HepG2 (cell line): ENCODE results near the gene CDC42SE1. TPM values are rescaled to one million over a fixed set of nuclear protein-coding genes. Genes with fewer than 3 reads are reported as not detected.

Experiments used
- AGO1 ChIP-seq: fragments of 200-400 bp; formaldehyde crosslinking; IDR thresholded peaks from 2 replicates; pipeline ENCODE4 v1.6.1; 2017; ENCODE audit warnings: mild to moderate bottlenecking, low read depth, low read length, moderate library complexity; ENCODE audit not compliant: poor library complexity, severe bottlenecking
- ATF6 ChIP-seq: sonication (generic); formaldehyde crosslinking; conservative IDR thresholded peaks from 2 replicates; pipeline ENCODE4 v1.4.0; 2020; ENCODE audit warnings: missing genetic modification reagents
- BATF2 ChIP-seq: sonication (generic); formaldehyde crosslinking; IDR thresholded peaks from 2 replicates; pipeline ENCODE4 v1.8.0; 2022; ENCODE audit warnings: mild to moderate bottlenecking, missing genetic modification reagents, moderate library complexity
- CTCF ChIP-seq: sonication (generic); formaldehyde crosslinking; IDR thresholded peaks from 2 replicates; pipeline ENCODE4 v1.5.0; 2020; ENCODE audit warnings: mild to moderate bottlenecking, missing genetic modification reagents, moderate library complexity
- DBP ChIP-seq: sonication (generic); formaldehyde crosslinking; IDR thresholded peaks from 2 replicates; pipeline ENCODE4 v1.4.0; 2020; ENCODE audit warnings: missing genetic modification reagents; ENCODE audit errors: not compliant biosample characterization
- ELF4 ChIP-seq: sonication (generic); formaldehyde crosslinking; IDR thresholded peaks from 2 replicates; pipeline ENCODE4 v1.5.0; 2020; ENCODE audit warnings: missing genetic modification reagents, mild to moderate bottlenecking, moderate library complexity, borderline replicate concordance
- FOXM1 ChIP-seq: sonication (generic); formaldehyde crosslinking; IDR thresholded peaks from 2 replicates; pipeline ENCODE4 v1.5.0; 2020; ENCODE audit warnings: missing genetic modification reagents
- KDM4B ChIP-seq: sonication (generic); formaldehyde crosslinking; IDR thresholded peaks from 2 replicates; pipeline ENCODE4 v1.4.0; 2020; ENCODE audit warnings: missing genetic modification reagents
- MTF1 ChIP-seq: sonication (generic); formaldehyde crosslinking; IDR thresholded peaks from 2 replicates; pipeline ENCODE4 v1.5.0; 2020; ENCODE audit warnings: missing genetic modification reagents
- NR3C1 ChIP-seq: sonication (generic); formaldehyde crosslinking; IDR thresholded peaks from 2 replicates; pipeline ENCODE4 v1.4.0; 2020; ENCODE audit warnings: missing genetic modification reagents
- ONECUT2 ChIP-seq: sonication (generic); formaldehyde crosslinking; IDR thresholded peaks from 2 replicates; pipeline ENCODE4 v1.4.0; 2020; ENCODE audit warnings: missing genetic modification reagents
- RXRB ChIP-seq: IDR thresholded peaks from 2 replicates; pipeline ENCODE4 v1.6.1; 2016; ENCODE audit warnings: borderline replicate concordance, missing genetic modification reagents, missing compliant biosample characterization
- ZNF446 ChIP-seq: sonication (generic); formaldehyde crosslinking; IDR thresholded peaks from 2 replicates; pipeline ENCODE4 v1.5.0; 2020; ENCODE audit warnings: mild to moderate bottlenecking, missing genetic modification reagents
- ZNF713 ChIP-seq: sonication (generic); formaldehyde crosslinking; IDR thresholded peaks from 2 replicates; pipeline ENCODE4 v1.4.0; 2020; ENCODE audit warnings: mild to moderate bottlenecking, missing genetic modification reagents
- polyA plus RNA-seq, 8 experiments: library from polyadenylated mRNA; depleted of rRNA in 3 of 8; stranded (reverse) in 7 of 8; unstranded in 1 of 8; fragments of >200 nt; fragmentation: Illumina TruSeq in 4 of 8; extraction: Trizol in 4 of 8; gene quantifications; 2 replicates each; pipeline versions ENCODE4 v1.2.1 to v1.2.3, GENCODE V29; 2011 to 2016; ENCODE audit warnings: low read depth in 4 of 8, missing spikeins in 1 of 8, mixed read lengths in 1 of 8; ENCODE audit not compliant: insufficient read depth in 1 of 8
- total RNA-seq, 5 experiments: library from RNA; depleted of rRNA; stranded (reverse); fragments of >200 nt; fragmentation: Illumina TruSeq; extraction: Trizol; gene quantifications; 2 replicates each; pipeline ENCODE4 v1.2.3, GENCODE V29; 2016; ENCODE audit warnings: low read depth in 1 of 5
- TF ChIP-seq, protein P1 (sequence below): sonication (generic); formaldehyde crosslinking; IDR thresholded peaks from 2 replicates; pipeline ENCODE4 v1.4.0; 2020; ENCODE audit warnings: missing genetic modification reagents

Gene CDC42SE1
- total and polyA plus RNA-seq, 2 of the 13 experiments (the other 11 are each of a cell fraction or from before 2014, with no cell fraction given) = 17.6 to 17.9 TPM

DNA sequence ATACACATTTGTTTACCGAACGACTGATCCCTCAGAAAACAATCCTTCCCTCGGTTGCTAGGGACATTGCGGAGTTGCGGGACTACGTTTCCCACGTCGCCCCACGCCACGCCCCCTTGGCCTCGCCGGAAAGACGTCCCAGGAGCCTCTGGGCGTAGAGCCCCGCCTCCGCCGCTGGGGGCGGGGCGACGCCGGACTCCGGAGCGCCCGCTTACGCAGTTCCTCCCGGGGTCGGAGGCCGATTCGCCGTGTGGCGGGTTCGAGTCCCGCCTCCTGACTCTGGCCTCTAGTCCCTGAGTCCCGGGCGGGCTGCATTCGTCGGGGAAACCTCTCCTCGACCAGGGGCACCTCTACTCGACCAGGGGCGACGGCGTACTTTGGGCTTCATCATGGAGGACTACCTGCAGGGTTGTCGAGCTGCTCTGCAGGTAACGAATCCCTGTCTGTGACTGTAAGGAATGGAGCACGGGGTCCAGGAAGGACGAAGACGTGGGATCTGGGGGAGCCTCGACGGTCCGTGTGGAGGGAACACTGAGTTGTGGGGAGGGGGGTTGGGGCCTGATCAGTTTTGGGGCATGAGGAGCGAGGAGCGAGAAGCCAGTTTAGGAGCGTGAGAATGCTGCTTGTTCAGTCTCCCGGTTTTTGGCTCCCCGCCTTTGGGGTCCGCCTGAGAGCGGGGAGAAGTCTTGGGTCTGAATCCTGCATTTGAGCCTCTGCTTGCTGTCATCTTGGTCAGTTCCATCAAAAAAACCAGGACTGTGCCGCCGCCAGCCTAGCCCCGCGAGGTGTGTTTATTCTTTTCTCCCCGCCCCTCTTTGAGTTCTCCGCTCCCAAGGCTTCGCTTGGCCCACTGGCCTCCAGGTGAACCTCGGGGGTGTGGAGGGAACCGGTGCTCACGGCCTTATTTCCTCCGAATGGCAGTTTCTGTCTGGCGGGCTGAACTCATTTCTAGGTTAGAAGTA lies 50.9 kb downstream of the CDC42SE1 start, which contains the start of gene PRUNE1 (continued):
- no peak for TF ChIP-seq ATF6 (CRISPR knock-in tag)
- TF ChIP-seq, protein P1, sequence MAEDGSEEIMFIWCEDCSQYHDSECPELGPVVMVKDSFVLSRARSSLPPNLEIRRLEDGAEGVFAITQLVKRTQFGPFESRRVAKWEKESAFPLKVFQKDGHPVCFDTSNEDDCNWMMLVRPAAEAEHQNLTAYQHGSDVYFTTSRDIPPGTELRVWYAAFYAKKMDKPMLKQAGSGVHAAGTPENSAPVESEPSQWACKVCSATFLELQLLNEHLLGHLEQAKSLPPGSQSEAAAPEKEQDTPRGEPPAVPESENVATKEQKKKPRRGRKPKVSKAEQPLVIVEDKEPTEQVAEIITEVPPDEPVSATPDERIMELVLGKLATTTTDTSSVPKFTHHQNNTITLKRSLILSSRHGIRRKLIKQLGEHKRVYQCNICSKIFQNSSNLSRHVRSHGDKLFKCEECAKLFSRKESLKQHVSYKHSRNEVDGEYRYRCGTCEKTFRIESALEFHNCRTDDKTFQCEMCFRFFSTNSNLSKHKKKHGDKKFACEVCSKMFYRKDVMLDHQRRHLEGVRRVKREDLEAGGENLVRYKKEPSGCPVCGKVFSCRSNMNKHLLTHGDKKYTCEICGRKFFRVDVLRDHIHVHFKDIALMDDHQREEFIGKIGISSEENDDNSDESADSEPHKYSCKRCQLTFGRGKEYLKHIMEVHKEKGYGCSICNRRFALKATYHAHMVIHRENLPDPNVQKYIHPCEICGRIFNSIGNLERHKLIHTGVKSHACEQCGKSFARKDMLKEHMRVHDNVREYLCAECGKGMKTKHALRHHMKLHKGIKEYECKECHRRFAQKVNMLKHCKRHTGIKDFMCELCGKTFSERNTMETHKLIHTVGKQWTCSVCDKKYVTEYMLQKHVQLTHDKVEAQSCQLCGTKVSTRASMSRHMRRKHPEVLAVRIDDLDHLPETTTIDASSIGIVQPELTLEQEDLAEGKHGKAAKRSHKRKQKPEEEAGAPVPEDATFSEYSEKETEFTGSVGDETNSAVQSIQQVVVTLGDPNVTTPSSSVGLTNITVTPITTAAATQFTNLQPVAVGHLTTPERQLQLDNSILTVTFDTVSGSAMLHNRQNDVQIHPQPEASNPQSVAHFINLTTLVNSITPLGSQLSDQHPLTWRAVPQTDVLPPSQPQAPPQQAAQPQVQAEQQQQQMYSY (CRISPR knock-in tag) = peak; percentile 55; the same call in 1 of the 2 replicates
- no peak for TF ChIP-seq FOXM1 (CRISPR knock-in tag)
- TF ChIP-seq NR3C1 = no peak
- no peak for TF ChIP-seq KDM4B (CRISPR knock-in tag)
- TF ChIP-seq DBP (CRISPR knock-in tag) = no peak
- no peak for TF ChIP-seq ZNF446
- 0 out of 2 replicates have a peak, but pooled peaks have one; percentile 8 for TF ChIP-seq ONECUT2 (CRISPR knock-in tag)
- peak; percentile 24; the same call in 1 of the 2 replicates for TF ChIP-seq ELF4
- TF ChIP-seq MTF1 (CRISPR knock-in tag) = no peak
- TF ChIP-seq BATF2 = no peak
- TF ChIP-seq AGO1 = peak; percentile 80
- no peak for TF ChIP-seq ZNF713 (CRISPR knock-in tag)
- no peak for TF ChIP-seq CTCF (CRISPR knock-in tag)
- peak; percentile 32; the same call in 1 of the 2 replicates for TF ChIP-seq RXRB
